NB4 (cell line): ENCODE data around the gene STRIP2.

Experiments used
- DNase-seq: peaks from one replicate; pipeline ENCODE4 v3.0.0; 2010; ENCODE audit warnings: low read depth
- H3K4me3 ChIP-seq: one replicate; pipeline ENCODE4 v1.5.1; 2011; ENCODE audit warnings: mild to moderate bottlenecking, low read depth, low read length, moderate library complexity
- MYC ChIP-seq: IDR thresholded peaks from 2 replicates; pipeline ENCODE4 v1.6.1; 2011; ENCODE audit warnings: low read depth, low read length
- POLR2A ChIP-seq: IDR thresholded peaks from 2 replicates; pipeline ENCODE4 v1.6.1; 2011; ENCODE audit warnings: mild to moderate bottlenecking; ENCODE audit not compliant: insufficient read length; ENCODE audit errors: extremely low read depth
- TF ChIP-seq, protein P1 (sequence below): IDR thresholded peaks from one replicate; pipeline ENCODE4 v1.5.1; 2012; ENCODE audit warnings: low read depth, low read length
- TF ChIP-seq, protein P2 (sequence below): IDR thresholded peaks from 2 replicates; pipeline ENCODE4 v1.6.1; 2011; ENCODE audit warnings: low read depth, low read length

Gene STRIP2

DNA sequence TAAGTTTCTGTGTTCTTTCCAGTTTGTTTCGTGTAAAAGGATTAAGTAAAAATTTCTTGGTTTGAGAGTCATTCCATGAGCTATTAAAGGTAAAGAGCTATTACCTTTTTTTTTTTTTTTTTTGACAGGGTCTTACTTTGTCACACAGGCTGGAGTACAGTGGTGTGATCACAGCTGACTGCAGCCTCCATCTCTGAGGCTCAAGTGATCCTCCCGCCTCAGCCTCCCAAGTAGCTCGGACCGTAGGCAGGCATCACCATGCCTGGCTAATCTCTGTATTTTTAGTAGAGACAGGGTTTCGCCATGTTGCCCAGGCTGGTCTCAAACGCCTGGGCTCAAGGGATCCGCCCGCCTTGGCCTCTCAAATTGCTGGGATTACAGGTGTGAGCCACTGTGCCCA is 69.5 kb downstream of the STRIP2 start:
- TF ChIP-seq, protein P1, sequence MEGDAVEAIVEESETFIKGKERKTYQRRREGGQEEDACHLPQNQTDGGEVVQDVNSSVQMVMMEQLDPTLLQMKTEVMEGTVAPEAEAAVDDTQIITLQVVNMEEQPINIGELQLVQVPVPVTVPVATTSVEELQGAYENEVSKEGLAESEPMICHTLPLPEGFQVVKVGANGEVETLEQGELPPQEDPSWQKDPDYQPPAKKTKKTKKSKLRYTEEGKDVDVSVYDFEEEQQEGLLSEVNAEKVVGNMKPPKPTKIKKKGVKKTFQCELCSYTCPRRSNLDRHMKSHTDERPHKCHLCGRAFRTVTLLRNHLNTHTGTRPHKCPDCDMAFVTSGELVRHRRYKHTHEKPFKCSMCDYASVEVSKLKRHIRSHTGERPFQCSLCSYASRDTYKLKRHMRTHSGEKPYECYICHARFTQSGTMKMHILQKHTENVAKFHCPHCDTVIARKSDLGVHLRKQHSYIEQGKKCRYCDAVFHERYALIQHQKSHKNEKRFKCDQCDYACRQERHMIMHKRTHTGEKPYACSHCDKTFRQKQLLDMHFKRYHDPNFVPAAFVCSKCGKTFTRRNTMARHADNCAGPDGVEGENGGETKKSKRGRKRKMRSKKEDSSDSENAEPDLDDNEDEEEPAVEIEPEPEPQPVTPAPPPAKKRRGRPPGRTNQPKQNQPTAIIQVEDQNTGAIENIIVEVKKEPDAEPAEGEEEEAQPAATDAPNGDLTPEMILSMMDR, result no peak
- TF ChIP-seq POLR2A, result no peak
- TF ChIP-seq, protein P2, sequence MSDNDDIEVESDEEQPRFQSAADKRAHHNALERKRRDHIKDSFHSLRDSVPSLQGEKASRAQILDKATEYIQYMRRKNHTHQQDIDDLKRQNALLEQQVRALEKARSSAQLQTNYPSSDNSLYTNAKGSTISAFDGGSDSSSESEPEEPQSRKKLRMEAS, result no peak
- TF ChIP-seq MYC, result no peak
- H3K4me3 ChIP-seq, result no peak overlapping the region
- DNase-seq, result no peak

DNA sequence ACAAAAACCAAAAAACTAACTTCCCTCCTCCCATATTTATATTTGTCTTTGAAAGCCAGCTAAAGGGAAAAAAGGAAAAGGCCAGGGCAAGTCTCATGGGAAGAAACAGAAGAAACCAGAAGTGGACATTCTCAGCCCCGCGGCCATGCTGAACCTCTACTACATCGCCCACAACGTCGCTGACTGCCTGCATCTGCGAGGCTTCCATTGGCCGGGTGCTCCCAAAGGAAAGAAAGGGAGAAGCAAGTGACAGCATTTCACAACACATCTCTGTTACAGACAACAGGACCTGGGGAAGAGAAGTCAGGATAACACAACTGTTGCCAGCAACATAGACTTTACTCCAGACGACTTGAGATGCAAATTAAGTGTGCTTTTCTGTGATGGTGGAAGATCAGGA is 78.0 kb downstream of the STRIP2 start:
- TF ChIP-seq, protein P1, result no peak
- no peak for TF ChIP-seq POLR2A
- TF ChIP-seq, protein P2, result no peak
- no peak overlapping the region for H3K4me3 ChIP-seq
- no peak for DNase-seq

GRCh38 chr7:129513546-129513945 is 79.3 kb downstream of the STRIP2 start:
- TF ChIP-seq, protein P2, result no peak
- TF ChIP-seq, protein P1, result no peak
- TF ChIP-seq MYC (no peak), POLR2A (no peak)
- DNase-seq, result no peak
- no peak overlapping the region for H3K4me3 ChIP-seq

DNA sequence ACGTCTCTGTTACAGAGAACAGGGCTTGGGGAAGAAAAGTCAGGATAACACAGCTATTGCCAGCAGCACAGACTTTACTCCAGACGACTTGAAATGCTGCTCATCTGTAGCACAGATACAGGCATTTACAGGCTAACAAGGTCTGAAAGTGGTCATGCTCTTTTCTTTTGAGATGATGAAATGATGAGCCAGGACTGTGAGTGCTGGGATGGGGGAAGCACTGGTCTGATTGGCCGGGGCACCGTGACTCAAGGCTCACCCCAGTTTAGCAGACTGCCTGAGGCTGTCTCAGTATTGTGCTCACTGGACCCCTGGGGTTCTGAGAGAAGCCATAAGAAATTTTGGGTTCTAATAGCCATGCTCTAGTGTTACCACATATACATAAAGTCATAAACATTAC is 80.5 kb downstream of the STRIP2 start:
- DNase-seq, result peak; percentile 36
- no peak for TF ChIP-seq POLR2A
- TF ChIP-seq, protein P1, result no peak
- TF ChIP-seq, protein P2, result no peak
- no peak for TF ChIP-seq MYC
- H3K4me3 ChIP-seq, result no peak overlapping the region

DNA sequence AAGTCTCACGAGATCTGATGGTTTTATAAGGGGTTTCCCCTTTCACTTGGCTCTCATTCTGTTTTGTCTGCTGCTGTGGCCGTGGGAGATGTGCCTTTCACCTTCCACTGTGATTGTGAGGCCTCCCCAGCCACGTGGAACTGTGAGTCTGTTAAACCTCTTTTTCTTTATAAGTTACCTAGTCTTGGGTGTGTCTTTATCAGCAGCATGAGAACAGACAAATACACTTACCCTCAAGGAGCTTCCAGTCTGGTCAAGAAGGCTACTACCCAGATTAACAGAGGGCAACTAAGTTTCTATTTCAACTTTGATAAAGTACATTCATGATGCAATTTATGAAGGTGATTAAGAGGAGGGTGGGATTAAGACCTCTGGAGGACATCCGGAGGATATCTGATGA is 81.1 kb downstream of the STRIP2 start:
- no peak for DNase-seq

GRCh38 chr7:129517931-129518330 is 83.7 kb downstream of the STRIP2 start:
- H3K4me3 ChIP-seq, result no peak overlapping the region
- TF ChIP-seq POLR2A, result no peak
- TF ChIP-seq, protein P1, result no peak

More for the DNA sequence above, 81.1 kb downstream of the STRIP2 start:
- H3K4me3 ChIP-seq, result no peak overlapping the region
- no peak for TF ChIP-seq POLR2A

More at GRCh38 chr7:129517931-129518330, 83.7 kb downstream of the STRIP2 start:
- DNase-seq, result peak; percentile 67
